GM12878 (cell line): Measurements from ENCODE around the gene GMIP. TPM values are rescaled to one million over a fixed set of nuclear protein-coding genes. Genes with fewer than 3 reads are reported as not detected.

Experiments used
- ATAC-seq: fragments of 200-7000 bp; cut with Tn5 transposase; 3 replicates; pipeline ENCODE4 v1.9.1; 2020; ENCODE audit warnings: mild to moderate bottlenecking, moderate library complexity
- BruUV-seq: library from RNA; stranded (reverse); fragments of 400-500 nt; replicated peaks from 2 replicates; lab custom pipeline; 2021; lab: Mats Ljungman, UMichigan
- CTCF ChIA-PET: fragments of 300-600 bp; sonication (Branson Sonifier 250); formaldehyde crosslinking; extraction: SDS; loops from one replicate; lab custom pipeline; 2021; ENCODE audit warnings: inconsistent platforms; lab: Yijun Ruan, JAX
- POLR2A ChIA-PET: fragments of 350-600 bp; formaldehyde crosslinking; extraction: SDS; loops from one replicate; lab custom pipeline; 2021; ENCODE audit warnings: inconsistent platforms; lab: Charles Lee
- RAD21 ChIA-PET: fragments of 300-600 bp; sonication (Branson Sonifier 250); formaldehyde crosslinking; loops from one replicate; lab custom pipeline; 2023; ENCODE audit warnings: antibody characterized with exemption; ENCODE audit not compliant: unreplicated experiment; lab: Charles Lee
- SMC1A ChIA-PET: fragments of 300-600 bp; sonication (Branson Sonifier 250); formaldehyde crosslinking; loops from one replicate; lab custom pipeline; 2023; ENCODE audit not compliant: unreplicated experiment, uncharacterized antibody; lab: Charles Lee
- DNase-seq: peaks from one replicate; pipeline ENCODE4 v3.0.0-alpha.2; 2011; ENCODE audit warnings: low read depth, low spot score
- FAIRE-seq: peaks from 3 replicates; lab custom pipeline; 2011; peaks lifted over from hg19 to GRCh38; lab: Jason Lieb, UNC
- H2AFZ ChIP-seq: 2 replicates; pipeline ENCODE4 v1.6.0; 2011; ENCODE audit warnings: low read depth, low read length, control low read depth; ENCODE audit not compliant: control insufficient read depth
- H3K27ac ChIP-seq: 2 replicates; pipeline ENCODE4 v1.5.1; 2011; ENCODE audit warnings: control low read depth; ENCODE audit not compliant: control insufficient read depth, insufficient read depth
- H3K27me3 ChIP-seq, 2 experiments: replicated peaks in 1 of 2; 2 replicates each; pipeline versions ENCODE4 v1.6.0 to v1.6.1; 2011; ENCODE audit warnings: low read length in 1 of 2; ENCODE audit not compliant: control insufficient read depth in 2 of 2, insufficient read depth in 2 of 2
- H3K36me3 ChIP-seq, 2 experiments: 2 replicates each; pipeline ENCODE4 v1.5.1; 2011; ENCODE audit warnings: low read length in 1 of 2; ENCODE audit not compliant: control insufficient read depth in 2 of 2, insufficient read depth in 2 of 2
- H3K4me1 ChIP-seq: 2 replicates; pipeline ENCODE4 v1.6.1; 2011; ENCODE audit warnings: mild to moderate bottlenecking, low read length, moderate library complexity, mixed read lengths; ENCODE audit not compliant: control insufficient read depth, insufficient read depth
- H3K4me2 ChIP-seq: 2 replicates; pipeline ENCODE4 v1.6.0; 2011; ENCODE audit warnings: control low read depth; ENCODE audit not compliant: control insufficient read depth, insufficient read depth
- H3K4me3 ChIP-seq: fragments of 200-600 bp; sonication (generic); 2 replicates; pipeline ENCODE4 v1.5.1; 2016
- H3K79me2 ChIP-seq: 2 replicates; pipeline ENCODE4 v1.6.0; 2011; ENCODE audit warnings: low read length; ENCODE audit not compliant: control insufficient read depth, insufficient read depth
- H3K9ac ChIP-seq: 2 replicates; pipeline ENCODE4 v1.8.0; 2011; ENCODE audit warnings: low read length, control low read depth, mixed read lengths; ENCODE audit not compliant: control insufficient read depth, insufficient read depth
- H3K9me3 ChIP-seq: replicated peaks from 3 replicates; pipeline ENCODE4 v1.5.1; 2011; ENCODE audit warnings: mild to moderate bottlenecking, low read length; ENCODE audit not compliant: control insufficient read depth, insufficient read depth
- H4K20me1 ChIP-seq: 2 replicates; pipeline ENCODE4 v1.6.0; 2011; ENCODE audit not compliant: control insufficient read depth, insufficient read depth
- ATF7 ChIP-seq: fragments of 450-650 bp; IDR thresholded peaks from 2 replicates; pipeline ENCODE4 v1.6.1; 2016; ENCODE audit warnings: low read depth, mild to moderate bottlenecking
- BCL11A ChIP-seq: IDR thresholded peaks from 2 replicates; pipeline ENCODE4 v1.6.1; 2011; ENCODE audit warnings: low read depth, low read length
- BRCA1 ChIP-seq: IDR thresholded peaks from 2 replicates; pipeline ENCODE4 v1.6.1; 2011; ENCODE audit warnings: low read depth, low read length, improper control_type of control experiment
- EGR1 ChIP-seq, 2 experiments: IDR thresholded peaks; 1 replicate in 1 of 2; 2 replicates in 1 of 2; pipeline ENCODE4 v1.6.1; 2011 to 2012; ENCODE audit warnings: low read depth in 2 of 2, low read length in 2 of 2, borderline replicate concordance in 1 of 2, mild to moderate bottlenecking in 1 of 2, moderate library complexity in 1 of 2
- FOXM1 ChIP-seq: IDR thresholded peaks from 2 replicates; pipeline ENCODE4 v1.6.1; 2012; ENCODE audit warnings: low read depth, mild to moderate bottlenecking, inconsistent platforms, low read length, moderate library complexity
- HCFC1 ChIP-seq: fragments of 150-350 bp; IDR thresholded peaks from 2 replicates; pipeline ENCODE4 v1.6.1; 2014; ENCODE audit warnings: low read length
- IRF4 ChIP-seq: IDR thresholded peaks from 2 replicates; pipeline ENCODE4 v1.6.1; 2011; ENCODE audit warnings: low read depth, low read length
- KAT2A ChIP-seq: conservative IDR thresholded peaks from 2 replicates; pipeline ENCODE4 v1.6.1; 2011; ENCODE audit warnings: low read depth, low read length; ENCODE audit not compliant: control insufficient read depth
- KLF5 ChIP-seq: fragments of 450-650 bp; IDR thresholded peaks from 2 replicates; pipeline ENCODE4 v1.6.1; 2014; ENCODE audit warnings: mild to moderate bottlenecking; ENCODE audit not compliant: partially characterized antibody
- PAX8 ChIP-seq: fragments of 450-650 bp; IDR thresholded peaks from 2 replicates; pipeline ENCODE4 v1.6.1; 2017; ENCODE audit warnings: mild to moderate bottlenecking, moderate library complexity
- POU2F2 ChIP-seq: IDR thresholded peaks from 3 replicates; pipeline ENCODE4 v1.6.1; 2011; ENCODE audit warnings: low read depth, mild to moderate bottlenecking, low read length, borderline replicate concordance
- REST ChIP-seq: IDR thresholded peaks from 2 replicates; pipeline ENCODE4 v1.6.1; 2012; ENCODE audit warnings: mild to moderate bottlenecking, low read depth, low read length
- SMARCA5 ChIP-seq: fragments of 450-650 bp; IDR thresholded peaks from 2 replicates; pipeline ENCODE4 v1.6.1; 2017; ENCODE audit warnings: mild to moderate bottlenecking
- STAT3 ChIP-seq: IDR thresholded peaks from 2 replicates; pipeline ENCODE4 v1.6.1; 2011; ENCODE audit warnings: low read depth, low read length, improper control_type of control experiment
- ZBTB11 ChIP-seq: fragments of 450-650 bp; formaldehyde crosslinking; IDR thresholded peaks from 2 replicates; pipeline ENCODE4 v1.5.0; 2022; ENCODE audit warnings: mild to moderate bottlenecking, missing genetic modification characterization
- ZNF24 ChIP-seq: fragments of 450-650 bp; IDR thresholded peaks from 2 replicates; pipeline ENCODE4 v1.6.1; 2017; ENCODE audit warnings: antibody characterized with exemption, mild to moderate bottlenecking
- WGBS: methylation state at CpG from one replicate; pipeline ENCODE4 v1.1.6; 2016; ENCODE audit warnings: low lambda C conversion rate; ENCODE audit not compliant: insufficient replicate concordance, insufficient coverage; ENCODE audit errors: missing lambda C conversion rate; 5-methylcytosine and 5-hydroxymethylcytosine counted together
- in situ Hi-C: fragments of 300-500 bp; cut with MboI; formaldehyde crosslinking; loops from 9 replicates; pipeline ENCODE4 v1.14.3; 2018; ENCODE audit warnings: mixed read lengths
- intact Hi-C: fragments of 100-400 bp; cut with micrococcal nuclease; formaldehyde crosslinking; loops from one replicate; pipeline ENCODE4 v1.14.2; 2022; ENCODE audit not compliant: unreplicated experiment
- polyA plus RNA-seq, 11 experiments: library from polyadenylated mRNA; depleted of rRNA in 4 of 11; unstranded in 6 of 11; stranded (reverse) in 5 of 11; fragments of >200 nt; fragmentation: Nextera tagmentation in 4 of 11; fragmentation: Illumina TruSeq in 1 of 11; extraction: Ambion mirVana in 4 of 11; extraction: Trizol in 1 of 11; gene quantifications; 1 replicate in 1 of 11; 2 replicates in 10 of 11; pipeline versions ENCODE4 v1.2.1 to v1.2.3, GENCODE V29; 2011 to 2016; ENCODE audit warnings: inconsistent platforms in 2 of 11, missing spikeins in 2 of 11, low read depth in 1 of 11
- total RNA-seq, 4 experiments: library from RNA; depleted of rRNA in 3 of 4; stranded (reverse); fragments of >200 nt in 3 of 4; fragmentation: Illumina TruSeq in 1 of 4; extraction: Trizol in 1 of 4; gene quantifications; 2 replicates each; pipeline versions ENCODE4 v1.2.1 to v1.2.3, GENCODE V29; 2013 to 2021
- TF ChIP-seq, protein P1 (sequence below): fragments of 450-650 bp; IDR thresholded peaks from 2 replicates; pipeline ENCODE4 v1.6.1; 2017; ENCODE audit warnings: mild to moderate bottlenecking

The GMIP gene
- total and polyA plus RNA-seq, 10 of the 15 experiments (the other 5 are each of a cell fraction or from before 2014, with no cell fraction given): 1.5 to 63.5 (median 22.3) TPM

DNA sequence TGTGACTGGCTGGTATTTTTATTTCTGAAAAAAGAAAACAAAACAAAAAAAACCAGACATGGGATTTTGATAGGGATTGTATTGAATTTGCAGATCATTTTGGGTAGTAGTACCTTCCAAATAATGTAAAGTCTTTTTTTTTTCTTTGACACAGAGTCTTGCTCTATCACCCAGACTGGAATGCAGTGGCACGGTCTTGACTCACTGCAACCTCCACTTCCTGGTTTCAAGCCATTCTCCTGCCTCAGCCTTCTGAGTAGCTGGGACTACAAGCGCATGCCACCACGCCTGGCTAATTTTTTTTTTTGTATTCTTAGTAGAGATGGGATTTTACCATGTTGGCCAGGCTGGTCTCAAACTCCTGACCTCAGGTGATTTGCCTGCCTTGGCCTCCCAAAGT, 29.4 kb upstream of the GMIP start:
- Histone ChIP-seq H2AFZ (no peak overlapping the region), H3K4me2 (no peak overlapping the region), H3K9me3 (peaks cover 36% of the 10 kb centered on the region; the same call in 2 of the 3 replicates), H3K4me3 (no peak overlapping the region), H3K79me2 (peaks cover 30% of the 10 kb centered on the region), H3K9ac (no peak overlapping the region), H3K27ac (no peak overlapping the region), H4K20me1 (no peaks in the 10 kb centered on the region), H3K4me1 (peaks cover 2% of the 10 kb centered on the region), H3K36me3 (peaks cover 5 to 32% of the 10 kb centered on the region in 2 experiments), H3K27me3 (no peaks in the 10 kb centered on the region)
- intact Hi-C loops: no loop called here
- no peak for TF ChIP-seq ATF7
- no peak for TF ChIP-seq FOXM1
- TF ChIP-seq BRCA1: no peak
- no peak for TF ChIP-seq SMARCA5
- no peak for TF ChIP-seq BCL11A
- TF ChIP-seq ZBTB11 (CRISPR knock-in tag): no peak
- no peak for TF ChIP-seq EGR1 (IDR thresholded peaks at IDR 0.05; ENCODE audit: borderline replicate concordance in 1 of 2, low read depth in 2 of 2, low read length in 2 of 2)
- TF ChIP-seq IRF4: no peak
- no peak for TF ChIP-seq KLF5
- TF ChIP-seq POU2F2: no peak
- no peak for TF ChIP-seq REST
- TF ChIP-seq STAT3: no peak
- no peak for TF ChIP-seq ZNF24
- TF ChIP-seq PAX8: no peak
- TF ChIP-seq KAT2A: no peak
- TF ChIP-seq HCFC1: no peak
- TF ChIP-seq, protein P1, sequence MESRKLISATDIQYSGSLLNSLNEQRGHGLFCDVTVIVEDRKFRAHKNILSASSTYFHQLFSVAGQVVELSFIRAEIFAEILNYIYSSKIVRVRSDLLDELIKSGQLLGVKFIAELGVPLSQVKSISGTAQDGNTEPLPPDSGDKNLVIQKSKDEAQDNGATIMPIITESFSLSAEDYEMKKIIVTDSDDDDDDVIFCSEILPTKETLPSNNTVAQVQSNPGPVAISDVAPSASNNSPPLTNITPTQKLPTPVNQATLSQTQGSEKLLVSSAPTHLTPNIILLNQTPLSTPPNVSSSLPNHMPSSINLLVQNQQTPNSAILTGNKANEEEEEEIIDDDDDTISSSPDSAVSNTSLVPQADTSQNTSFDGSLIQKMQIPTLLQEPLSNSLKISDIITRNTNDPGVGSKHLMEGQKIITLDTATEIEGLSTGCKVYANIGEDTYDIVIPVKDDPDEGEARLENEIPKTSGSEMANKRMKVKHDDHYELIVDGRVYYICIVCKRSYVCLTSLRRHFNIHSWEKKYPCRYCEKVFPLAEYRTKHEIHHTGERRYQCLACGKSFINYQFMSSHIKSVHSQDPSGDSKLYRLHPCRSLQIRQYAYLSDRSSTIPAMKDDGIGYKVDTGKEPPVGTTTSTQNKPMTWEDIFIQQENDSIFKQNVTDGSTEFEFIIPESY: no peak
- DNase-seq: no peak
- in situ Hi-C loops: no loop called here
- WGBS: 91% methylated on average over 3 of the region's 3 CpGs
- no TSS peak for BruUV-seq
- FAIRE-seq: no peak
- ChIA-PET POLR2A (no interaction called here), RAD21 (no interaction called here), CTCF (interaction anchor here (1.0 kb wide), 1 partner anchor 103 kb away, joined by 3 read pairs; no protein-coding TSS in a partner anchor), SMC1A (no interaction called here)
- ATAC-seq: no peak
